HepG2 (cell line): ENCODE results near the gene PDE3A. TPM values are rescaled to one million over a fixed set of nuclear protein-coding genes. Genes with fewer than 3 reads are reported as not detected.

Experiments used
- ATAC-seq: fragments of 200-7000 bp; cut with Tn5 transposase; 3 replicates; pipeline ENCODE4 v1.9.1; 2020; ENCODE audit warnings: mild to moderate bottlenecking, moderate library complexity
- BruUV-seq: library from RNA; stranded (reverse); fragments of 400-500 nt; replicated peaks from 2 replicates; lab custom pipeline; 2021; lab: Mats Ljungman, UMichigan
- CTCF ChIA-PET: fragments of 300-600 bp; formaldehyde crosslinking; extraction: SDS; loops from one replicate; lab custom pipeline; 2021; ENCODE audit warnings: low total read pairs, inconsistent platforms, low intra/inter-chr PET ratio; lab: Yijun Ruan, JAX
- POLR2A ChIA-PET: fragments of 350-600 bp; sonication (Branson Sonifier 250); formaldehyde crosslinking; loops from one replicate; lab custom pipeline; 2020; ENCODE audit warnings: antibody characterized with exemption, inconsistent platforms; lab: Yijun Ruan, JAX
- DNase-seq: peaks from one replicate; pipeline ENCODE4 v3.0.0-alpha.2; 2015; ENCODE audit warnings: low spot score
- FAIRE-seq: peaks from 3 replicates; lab custom pipeline; 2011; peaks lifted over from hg19 to GRCh38; lab: Jason Lieb, UNC
- H2AFZ ChIP-seq: one replicate; pipeline ENCODE4 v1.6.1; 2011; ENCODE audit warnings: low read length, inconsistent platforms
- H3K27ac ChIP-seq: fragments of 300-600 bp; 3 replicates; pipeline ENCODE4 v1.8.0; 2011; ENCODE audit warnings: mixed run types, mild to moderate bottlenecking, mixed read lengths, low read length, inconsistent platforms; ENCODE audit not compliant: insufficient read depth; ENCODE audit errors: extremely low read length
- H3K27me3 ChIP-seq, 2 experiments: fragments of 200-600 bp in 1 of 2; 2 replicates in 1 of 2; 3 replicates in 1 of 2; pipeline versions ENCODE4 v1.6.0 to v1.8.0; 2011; ENCODE audit warnings: low read length in 2 of 2, mild to moderate bottlenecking in 2 of 2, moderate library complexity in 2 of 2, inconsistent platforms in 1 of 2; ENCODE audit not compliant: insufficient read depth in 2 of 2, control insufficient read depth in 1 of 2
- H3K36me3 ChIP-seq, 2 experiments: fragments of 200-600 bp in 1 of 2; replicated peaks in 1 of 2; 2 replicates in 1 of 2; 3 replicates in 1 of 2; pipeline versions ENCODE4 v1.5.1 to v1.8.0; 2011; ENCODE audit warnings: low read length in 2 of 2, inconsistent platforms in 1 of 2; ENCODE audit not compliant: insufficient read depth in 2 of 2, control insufficient read depth in 1 of 2
- H3K4me1 ChIP-seq: 2 replicates; pipeline ENCODE4 v1.5.1; 2012; ENCODE audit warnings: low read length, inconsistent platforms; ENCODE audit not compliant: insufficient read depth
- H3K4me2 ChIP-seq: 2 replicates; pipeline ENCODE4 v1.6.0; 2011; ENCODE audit warnings: low read depth, low read length, inconsistent platforms
- H3K4me3 ChIP-seq, 3 experiments: fragments of 200-600 bp in 1 of 3; sonication (generic), shearing (Covaris generic) in 1 of 3; replicated peaks in 1 of 3; 2 replicates each; pipeline ENCODE4 v1.5.1; 2011 to 2016; ENCODE audit warnings: low read length in 3 of 3, inconsistent platforms in 2 of 3, low read depth in 2 of 3, mild to moderate bottlenecking in 2 of 3, control low read depth in 1 of 3, mixed read lengths in 1 of 3; ENCODE audit not compliant: insufficient read depth in 1 of 3
- H3K79me2 ChIP-seq: one replicate; pipeline ENCODE4 v1.6.1; 2011; ENCODE audit warnings: low read length, inconsistent platforms; ENCODE audit not compliant: insufficient read depth
- H3K9ac ChIP-seq: 2 replicates; pipeline ENCODE4 v1.6.0; 2011; ENCODE audit warnings: mild to moderate bottlenecking, low read depth, low read length, inconsistent platforms; ENCODE audit not compliant: insufficient read depth
- H3K9me3 ChIP-seq: 2 replicates; pipeline ENCODE4 v1.5.1; 2012; ENCODE audit warnings: mild to moderate bottlenecking, low read length
- H4K20me1 ChIP-seq: 2 replicates; pipeline ENCODE4 v1.6.0; 2011; ENCODE audit warnings: inconsistent platforms, mild to moderate bottlenecking, low read length, moderate library complexity; ENCODE audit not compliant: insufficient read depth
- CBX5 ChIP-seq: sonication (generic); formaldehyde crosslinking; IDR thresholded peaks from 2 replicates; pipeline ENCODE4 v1.4.0; 2020; ENCODE audit warnings: missing genetic modification reagents, borderline replicate concordance
- FOXJ3 ChIP-seq: sonication (generic); formaldehyde crosslinking; IDR thresholded peaks from 2 replicates; pipeline ENCODE4 v1.4.0; 2020; ENCODE audit warnings: missing genetic modification reagents, mild to moderate bottlenecking, borderline replicate concordance
- ZNF136 ChIP-seq: sonication (generic); formaldehyde crosslinking; IDR thresholded peaks from 2 replicates; pipeline ENCODE4 v1.8.1; 2022; ENCODE audit warnings: low read depth, mild to moderate bottlenecking, moderate library complexity, missing genetic modification reagents
- ZNF724P ChIP-seq: sonication (generic); formaldehyde crosslinking; IDR thresholded peaks from 2 replicates; pipeline ENCODE4 v1.8.0; 2022; ENCODE audit warnings: missing genetic modification reagents, borderline replicate concordance
- ZNF770 ChIP-seq: sonication (generic); formaldehyde crosslinking; IDR thresholded peaks from 2 replicates; pipeline ENCODE4 v1.5.0; 2020; ENCODE audit warnings: mild to moderate bottlenecking, missing genetic modification reagents
- WGBS: methylation state at CpG from one replicate; pipeline ENCODE4 v1.1.6; 2017; ENCODE audit warnings: low lambda C conversion rate; 5-methylcytosine and 5-hydroxymethylcytosine counted together
- in situ Hi-C: cut with HindIII; loops from 2 replicates; pipeline ENCODE4 v1.10.0; 2017; ENCODE audit warnings: low pct_unique_long_range_greater_than_20kb; ENCODE audit not compliant: extremely low pct_ligation_motif_present
- intact Hi-C: fragments of 100-400 bp; cut with micrococcal nuclease; formaldehyde crosslinking; loops from one replicate; pipeline ENCODE4 v1.10.0; 2022; ENCODE audit not compliant: unreplicated experiment
- polyA plus RNA-seq, 8 experiments: library from polyadenylated mRNA; depleted of rRNA in 3 of 8; stranded (reverse) in 7 of 8; unstranded in 1 of 8; fragments of >200 nt; fragmentation: Illumina TruSeq in 4 of 8; extraction: Trizol in 4 of 8; gene quantifications; 2 replicates each; pipeline versions ENCODE4 v1.2.1 to v1.2.3, GENCODE V29; 2011 to 2016; ENCODE audit warnings: low read depth in 4 of 8, missing spikeins in 1 of 8, mixed read lengths in 1 of 8; ENCODE audit not compliant: insufficient read depth in 1 of 8
- total RNA-seq, 5 experiments: library from RNA; depleted of rRNA; stranded (reverse); fragments of >200 nt; fragmentation: Illumina TruSeq; extraction: Trizol; gene quantifications; 2 replicates each; pipeline ENCODE4 v1.2.3, GENCODE V29; 2016; ENCODE audit warnings: low read depth in 1 of 5
- TF ChIP-seq, protein P1 (sequence below): sonication (generic); formaldehyde crosslinking; IDR thresholded peaks from 2 replicates; pipeline ENCODE4 v1.8.0; 2022; ENCODE audit warnings: mild to moderate bottlenecking, missing genetic modification reagents, moderate library complexity

The PDE3A gene
- total and polyA plus RNA-seq, 2 of the 13 experiments (the other 11 are each of a cell fraction or from before 2014, with no cell fraction given): 0.77 to 1.5 TPM

GRCh38 chr12:20438299-20438779 is 70.0 kb downstream of the PDE3A start:
- H3K4me2 ChIP-seq: no peak overlapping the region
- TF ChIP-seq CBX5 (CRISPR knock-in tag): no peak
- TF ChIP-seq, protein P1, sequence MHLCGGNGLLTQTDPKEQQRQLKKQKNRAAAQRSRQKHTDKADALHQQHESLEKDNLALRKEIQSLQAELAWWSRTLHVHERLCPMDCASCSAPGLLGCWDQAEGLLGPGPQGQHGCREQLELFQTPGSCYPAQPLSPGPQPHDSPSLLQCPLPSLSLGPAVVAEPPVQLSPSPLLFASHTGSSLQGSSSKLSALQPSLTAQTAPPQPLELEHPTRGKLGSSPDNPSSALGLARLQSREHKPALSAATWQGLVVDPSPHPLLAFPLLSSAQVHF (CRISPR knock-in tag): no peak
- TF ChIP-seq ZNF770 (CRISPR knock-in tag): no peak
- no peak for TF ChIP-seq ZNF724P (CRISPR knock-in tag)
- TF ChIP-seq ZNF136 (CRISPR knock-in tag): no peak
- TF ChIP-seq FOXJ3 (CRISPR knock-in tag): no peak
- TF ChIP-seq, all 625 proteins: peak for 0
- no TSS peak for BruUV-seq
- Histone ChIP-seq H3K79me2 (no peaks in the 10 kb centered on the region), H3K4me1 (no peaks in the 10 kb centered on the region), H2AFZ (no peak overlapping the region), H3K36me3 (no peaks in the 10 kb centered on the region), H3K27me3 (no peaks in the 10 kb centered on the region), H3K9ac (no peak overlapping the region), H3K4me3 (no peak overlapping the region), H3K9me3 (no peaks in the 10 kb centered on the region), H4K20me1 (no peaks in the 10 kb centered on the region), H3K27ac (no peak overlapping the region)
- WGBS: 18% methylated on average over 2 of the region's 2 CpGs
- ATAC-seq: no peak
- ChIA-PET CTCF (no interaction called here), POLR2A (no interaction called here)
- in situ Hi-C loops (no loop called here), intact Hi-C loops (no loop called here)
- no peak for FAIRE-seq
- DNase-seq: no peak
